NCI-H446 (cell line): Measurements from ENCODE around the gene MOCS1.

ENCODE experiments used
- DNase-seq, 2 experiments: peaks; one replicate each; lab custom pipeline; 2025; lab: John Stamatoyannopoulos, UW

Gene MOCS1

DNA sequence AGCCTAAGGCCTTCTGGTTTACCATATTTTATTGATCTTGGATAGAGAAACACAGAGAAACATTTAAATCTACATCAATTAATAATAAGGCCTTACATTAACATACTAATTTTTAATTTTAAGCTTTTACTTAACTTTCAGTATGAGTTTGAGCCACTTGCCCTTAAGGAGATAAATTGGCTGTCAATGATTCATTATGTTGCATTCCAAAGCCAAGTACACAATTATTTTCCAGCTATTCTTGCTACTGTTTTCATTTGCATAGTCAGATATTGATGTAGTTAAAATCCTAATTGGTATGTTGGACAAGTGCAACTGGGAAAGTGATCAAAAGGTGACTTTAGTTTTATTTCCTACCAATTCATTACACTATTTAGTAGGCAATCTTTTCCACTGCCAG lies 58.2 kb downstream of the MOCS1 start:
- no peak for DNase-seq

DNA sequence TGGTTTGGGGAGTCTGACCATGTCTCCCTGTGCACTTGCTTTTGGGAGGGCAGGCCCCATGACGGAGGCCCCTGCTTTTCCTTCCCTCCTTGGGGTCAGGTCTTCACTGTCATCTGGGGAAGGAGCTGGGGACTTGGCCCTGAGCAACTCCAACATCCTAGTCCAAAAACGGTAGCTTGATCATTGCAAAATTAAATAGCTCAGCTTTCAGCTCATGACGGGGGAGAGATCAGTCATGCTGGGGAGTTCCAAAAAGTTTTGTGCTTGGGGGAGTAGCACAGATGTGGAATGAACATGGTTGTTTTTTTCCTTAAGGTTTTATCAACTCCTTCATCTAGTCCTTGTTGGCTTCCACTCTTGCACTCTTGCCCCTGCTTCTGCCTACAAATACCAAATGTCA lies 60.8 kb downstream of the MOCS1 start:
- no peak for DNase-seq

DNA sequence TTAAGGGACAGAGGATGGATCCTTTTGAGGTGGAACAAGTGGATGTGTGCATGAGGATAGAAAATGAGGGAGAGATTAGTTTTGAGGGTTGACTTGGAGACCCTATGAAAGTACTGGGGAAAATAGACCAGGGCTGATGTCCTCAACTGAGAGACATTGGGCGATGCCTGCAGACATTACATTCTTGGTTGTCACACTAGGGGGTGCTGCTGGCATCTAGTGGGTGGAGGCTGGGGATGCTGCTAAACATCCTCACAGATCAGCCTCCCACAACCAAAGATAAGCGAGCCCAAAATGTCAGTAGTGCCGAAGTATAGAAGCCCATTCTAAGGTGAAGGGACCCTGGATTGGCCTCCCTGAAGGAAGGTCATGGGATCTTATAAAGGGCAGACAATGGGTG lies 63.3 kb downstream of the MOCS1 start:
- DNase-seq, result no peak

DNA sequence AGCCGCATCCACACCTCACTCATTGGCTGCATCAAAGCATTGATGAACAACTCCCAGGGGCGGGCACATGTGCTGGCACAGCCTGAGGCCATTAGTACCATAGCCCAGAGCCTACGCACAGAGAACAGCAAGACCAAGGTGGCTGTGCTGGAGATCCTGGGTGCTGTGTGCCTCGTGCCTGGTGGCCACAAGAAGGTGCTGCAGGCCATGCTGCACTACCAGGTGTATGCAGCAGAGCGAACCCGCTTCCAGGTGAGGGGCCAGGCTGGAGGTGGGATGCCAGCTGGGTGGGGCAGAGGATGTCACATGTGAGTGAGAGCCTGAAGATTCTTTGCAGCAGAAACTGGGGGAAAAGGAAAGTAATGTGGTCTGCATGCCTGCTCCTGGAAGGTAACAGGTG lies 66.7 kb downstream of the MOCS1 start:
- DNase-seq, result no peak

- peak in 1 of 2 experiments; percentile 34 for DNase-seq
Measured at GRCh38 chr6:39865011-39865888, 69.0 kb downstream of the MOCS1 start.

GRCh38 chr6:39861663-39862062 lies 72.6 kb downstream of the MOCS1 start:
- no peak for DNase-seq

DNA sequence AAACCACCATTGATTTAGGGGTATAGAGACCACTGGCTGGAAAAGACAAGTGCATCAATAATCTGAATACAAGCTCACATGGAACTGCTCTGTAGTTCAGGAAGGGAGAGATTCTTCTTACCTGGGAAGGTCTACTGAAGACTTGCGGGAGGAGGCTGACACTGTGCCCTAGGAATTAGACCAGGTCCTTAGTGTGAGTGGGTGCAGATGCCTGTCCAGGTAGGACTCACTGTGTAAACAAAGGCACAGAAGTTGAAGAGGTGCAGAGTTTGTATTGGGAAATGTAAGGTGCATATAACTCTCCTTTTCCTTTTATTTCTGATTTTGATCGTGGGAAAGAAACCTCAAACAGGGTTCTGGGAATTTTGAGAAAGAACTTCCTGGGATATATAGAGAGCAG lies 75.2 kb downstream of the MOCS1 start:
- no peak for DNase-seq

DNA sequence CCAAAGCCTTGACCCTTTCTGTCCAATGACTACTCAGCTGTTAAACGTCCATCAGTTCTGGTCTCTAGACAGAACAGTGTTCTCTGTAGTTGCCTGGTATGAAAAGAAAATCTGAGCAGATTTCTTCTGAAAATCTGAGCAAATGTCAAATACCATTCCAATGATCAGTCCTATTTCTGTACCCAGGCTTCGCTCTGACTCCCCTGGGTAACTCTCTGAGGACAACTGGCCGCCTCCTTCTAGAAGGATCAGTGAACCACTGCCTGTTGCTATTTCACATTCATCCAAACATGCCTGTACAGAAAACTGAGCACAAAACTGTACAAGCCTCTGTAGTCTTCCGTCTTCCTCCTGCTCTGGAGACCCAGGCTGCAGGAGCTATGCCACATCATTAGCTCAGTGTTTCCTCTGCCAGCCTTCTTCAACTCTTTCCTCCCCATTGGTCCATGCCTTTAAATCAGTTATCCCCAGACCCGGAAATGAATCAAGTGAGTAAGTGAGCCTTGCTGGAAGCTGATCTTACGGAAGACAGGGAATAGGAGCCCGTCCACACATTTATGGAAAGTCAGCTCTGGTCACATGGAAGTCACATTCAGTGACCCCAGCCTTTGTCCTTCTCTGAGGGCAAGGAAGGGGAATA lies 78.8 kb downstream of the MOCS1 start:
- no peak for DNase-seq
